H1 (cell line): ENCODE measurements around the gene VASH1. TPM values are rescaled to one million over a fixed set of nuclear protein-coding genes. Genes with fewer than 3 reads are reported as not detected.

Experiments used
- CTCF ChIA-PET: fragments of 300-600 bp; sonication (Branson Sonifier 250); formaldehyde crosslinking; loops from one replicate; lab custom pipeline; 2021; ENCODE audit not compliant: partially characterized antibody; lab: Charles Lee
- POLR2A ChIA-PET: fragments of 300-600 bp; sonication (Branson Sonifier 250); formaldehyde crosslinking; loops from one replicate; lab custom pipeline; 2021; ENCODE audit warnings: inconsistent platforms; ENCODE audit not compliant: partially characterized antibody; lab: Charles Lee
- DNase-seq, 2 experiments: peaks; one replicate each; pipeline versions ENCODE4 v3.0.0 to v3.0.0-alpha.2; 2010 to 2022; ENCODE audit warnings: low spot score in 2 of 2, low read depth in 1 of 2, mixed read lengths in 1 of 2
- FAIRE-seq: peaks from 2 replicates; lab custom pipeline; 2011; peaks lifted over from hg19 to GRCh38; lab: Jason Lieb, UNC
- H2AFZ ChIP-seq: 2 replicates; pipeline ENCODE4 v1.8.1; 2012; ENCODE audit warnings: low read length, inconsistent platforms
- H2AK5ac ChIP-seq: 2 replicates; pipeline ENCODE4 v1.6.1; 2013; ENCODE audit warnings: low read depth, low read length
- H2BK120ac ChIP-seq: replicated peaks from 2 replicates; pipeline ENCODE3; 2013; ENCODE audit warnings: low read depth, low read length, inconsistent platforms
- H2BK12ac ChIP-seq: 2 replicates; pipeline ENCODE4 v1.6.1; 2013; ENCODE audit warnings: low read depth, low read length
- H2BK15ac ChIP-seq: 2 replicates; pipeline ENCODE4 v1.6.1; 2013; ENCODE audit warnings: low read length
- H2BK20ac ChIP-seq: 2 replicates; pipeline ENCODE4 v1.6.1; 2013; ENCODE audit warnings: low read length
- H2BK5ac ChIP-seq: 2 replicates; pipeline ENCODE4 v1.6.1; 2013; ENCODE audit warnings: low read depth, low read length
- H3K14ac ChIP-seq: 2 replicates; pipeline ENCODE4 v1.6.1; 2013; ENCODE audit warnings: inconsistent platforms; ENCODE audit not compliant: insufficient read length
- H3K18ac ChIP-seq: 2 replicates; pipeline ENCODE4 v1.6.1; 2013; ENCODE audit warnings: low read length; ENCODE audit errors: extremely low read depth
- H3K23ac ChIP-seq: 2 replicates; pipeline ENCODE4 v1.6.1; 2013; ENCODE audit warnings: inconsistent platforms; ENCODE audit not compliant: insufficient read length
- H3K23me2 ChIP-seq: 2 replicates; pipeline ENCODE4 v1.6.1; 2013; ENCODE audit warnings: low read depth, low read length
- H3K27ac ChIP-seq: 2 replicates; pipeline ENCODE4 v1.6.1; 2011; ENCODE audit warnings: low read depth, low read length, inconsistent platforms
- H3K27me3 ChIP-seq, 4 experiments: replicated peaks in 1 of 4; 1 replicate in 1 of 4; 2 replicates in 3 of 4; pipeline versions ENCODE4 v1.6.1 to v1.8.1; 2011 to 2013; ENCODE audit warnings: low read length in 3 of 4, mild to moderate bottlenecking in 3 of 4, inconsistent platforms in 2 of 4, mixed read lengths in 2 of 4, moderate library complexity in 1 of 4; ENCODE audit not compliant: control insufficient read depth in 3 of 4, insufficient read depth in 3 of 4; ENCODE audit errors: extremely low read depth in 1 of 4
- H3K36me3 ChIP-seq, 4 experiments: 2 replicates each; pipeline versions ENCODE4 v1.6.1 to v1.8.1; 2011 to 2013; ENCODE audit warnings: mild to moderate bottlenecking in 4 of 4, low read length in 3 of 4, moderate library complexity in 2 of 4, control low read depth in 1 of 4, inconsistent platforms in 1 of 4; ENCODE audit not compliant: insufficient read depth in 4 of 4, control insufficient read depth in 2 of 4
- H3K4ac ChIP-seq: replicated peaks from 2 replicates; pipeline ENCODE3; 2013; ENCODE audit warnings: low read length, low read depth, mixed read lengths, inconsistent platforms; ENCODE audit not compliant: insufficient read length
- H3K4me1 ChIP-seq, 4 experiments: replicated peaks in 1 of 4; 1 replicate in 1 of 4; 2 replicates in 3 of 4; pipeline versions ENCODE4 v1.6.1 to v1.8.1; 2011 to 2013; ENCODE audit warnings: low read length in 3 of 4, inconsistent platforms in 2 of 4, mixed read lengths in 1 of 4; ENCODE audit not compliant: insufficient read depth in 4 of 4, control insufficient read depth in 3 of 4
- H3K4me2 ChIP-seq, 2 experiments: 2 replicates each; pipeline versions ENCODE4 v1.6.1 to v1.8.1; 2011 to 2013; ENCODE audit warnings: low read depth in 2 of 2, low read length in 2 of 2, control low read depth in 1 of 2, inconsistent platforms in 1 of 2, mild to moderate bottlenecking in 1 of 2; ENCODE audit not compliant: insufficient read depth in 1 of 2
- H3K4me3 ChIP-seq, 4 experiments: fragments of 200-600, 300-600 bp in 1 of 4; sonication (generic), shearing (Covaris generic), sonication (Bioruptor Twin) in 1 of 4; 2 replicates each; pipeline versions ENCODE4 v1.5.1 to v1.8.1; 2011 to 2016; ENCODE audit warnings: low read length in 4 of 4, low read depth in 3 of 4, control low read depth in 2 of 4, inconsistent platforms in 2 of 4, mild to moderate bottlenecking in 2 of 4, mixed read lengths in 1 of 4, moderate library complexity in 1 of 4; ENCODE audit not compliant: insufficient read depth in 2 of 4; ENCODE audit errors: extremely low read depth in 1 of 4
- H3K56ac ChIP-seq: replicated peaks from 2 replicates; pipeline ENCODE3; 2013; ENCODE audit warnings: low read depth, mild to moderate bottlenecking, mixed read lengths, low read length, inconsistent platforms; ENCODE audit not compliant: insufficient read length
- H3K79me1 ChIP-seq: 2 replicates; pipeline ENCODE4 v1.6.1; 2013; ENCODE audit warnings: low read depth, low read length, control low read depth
- H3K79me2 ChIP-seq, 2 experiments: 2 replicates each; pipeline versions ENCODE4 v1.6.1 to v1.8.1; 2012 to 2013; ENCODE audit warnings: low read length in 2 of 2, mild to moderate bottlenecking in 2 of 2, inconsistent platforms in 1 of 2; ENCODE audit not compliant: insufficient read depth in 2 of 2, control insufficient read depth in 1 of 2
- H3K9ac ChIP-seq, 4 experiments: replicated peaks in 1 of 4; 1 replicate in 1 of 4; 2 replicates in 3 of 4; pipeline versions ENCODE4 v1.6.1 to v1.8.1; 2011 to 2013; ENCODE audit warnings: low read depth in 3 of 4, low read length in 3 of 4, control low read depth in 2 of 4, mild to moderate bottlenecking in 2 of 4, moderate library complexity in 2 of 4, inconsistent platforms in 1 of 4; ENCODE audit errors: extremely low read depth in 1 of 4
- H3K9me3 ChIP-seq, 2 experiments: 2 replicates each; pipeline versions ENCODE4 v1.6.1 to v1.8.1; 2012 to 2013; ENCODE audit warnings: mild to moderate bottlenecking in 2 of 2, moderate library complexity in 2 of 2, control low read depth in 1 of 2, inconsistent platforms in 1 of 2, low read depth in 1 of 2, low read length in 1 of 2, mixed read lengths in 1 of 2; ENCODE audit not compliant: insufficient read depth in 2 of 2
- H4K20me1 ChIP-seq, 2 experiments: replicated peaks in 1 of 2; 2 replicates each; pipeline versions ENCODE3 to v1.8.1; 2011 to 2013; ENCODE audit warnings: inconsistent platforms in 2 of 2, low read length in 2 of 2, mild to moderate bottlenecking in 1 of 2; ENCODE audit not compliant: insufficient read depth in 2 of 2, control insufficient read depth in 1 of 2
- H4K5ac ChIP-seq: 2 replicates; pipeline ENCODE4 v1.6.1; 2013; ENCODE audit warnings: low read length, low read depth, mixed read lengths, inconsistent platforms; ENCODE audit not compliant: insufficient read length
- H4K8ac ChIP-seq: 2 replicates; pipeline ENCODE4 v1.8.0; 2013; ENCODE audit warnings: mild to moderate bottlenecking, moderate library complexity, low read length, inconsistent platforms; ENCODE audit not compliant: insufficient read depth; ENCODE audit errors: extremely low read depth
- H4K91ac ChIP-seq: replicated peaks from 2 replicates; pipeline ENCODE3; 2013; ENCODE audit warnings: low read length, mixed read lengths, inconsistent platforms; ENCODE audit not compliant: insufficient read length
- CEBPB ChIP-seq: IDR thresholded peaks from 2 replicates; pipeline ENCODE4 v1.6.1; 2012; ENCODE audit warnings: low read depth, low read length
- CHD1 ChIP-seq: IDR thresholded peaks from 2 replicates; pipeline ENCODE4 v1.6.1; 2012; ENCODE audit warnings: low read depth, low read length, improper control_type of control experiment
- CTBP2 ChIP-seq: IDR thresholded peaks from 2 replicates; pipeline ENCODE4 v1.7.0; 2011; ENCODE audit warnings: borderline replicate concordance, mild to moderate bottlenecking, moderate library complexity, mixed read lengths, low read length; ENCODE audit not compliant: insufficient read depth, insufficient read length
- FOSL1 ChIP-seq: IDR thresholded peaks from 2 replicates; pipeline ENCODE4 v1.6.1; 2011; ENCODE audit warnings: mild to moderate bottlenecking, low read depth, low read length, moderate library complexity; ENCODE audit not compliant: insufficient read depth
- HDAC2 ChIP-seq, 2 experiments: fragments of 300-600 bp in 1 of 2; sonication (generic) in 1 of 2; IDR thresholded peaks; 2 replicates each; pipeline ENCODE4 v1.6.1; 2011 to 2012; ENCODE audit warnings: low read depth in 2 of 2, low read length in 2 of 2, mild to moderate bottlenecking in 2 of 2, moderate library complexity in 2 of 2, borderline replicate concordance in 1 of 2, inconsistent platforms in 1 of 2
- POU5F1 ChIP-seq: IDR thresholded peaks from 2 replicates; pipeline ENCODE4 v1.6.1; 2011; ENCODE audit warnings: low read depth, mild to moderate bottlenecking, low read length, moderate library complexity
- RAD21 ChIP-seq, 2 experiments: IDR thresholded peaks in 1 of 2; conservative IDR thresholded peaks in 1 of 2; 2 replicates each; pipeline ENCODE4 v1.6.1; 2011; ENCODE audit warnings: low read depth in 2 of 2, low read length in 2 of 2, improper control_type of control experiment in 1 of 2, inconsistent platforms in 1 of 2, mild to moderate bottlenecking in 1 of 2, moderate library complexity in 1 of 2
- RFX5 ChIP-seq: IDR thresholded peaks from 2 replicates; pipeline ENCODE4 v1.6.1; 2011; ENCODE audit warnings: low read depth, low read length, improper control_type of control experiment, borderline replicate concordance
- RXRA ChIP-seq: IDR thresholded peaks from 2 replicates; pipeline ENCODE4 v1.6.1; 2011; ENCODE audit warnings: low read depth, mild to moderate bottlenecking, low read length, moderate library complexity; ENCODE audit not compliant: insufficient read depth
- SP2 ChIP-seq: IDR thresholded peaks from 2 replicates; pipeline ENCODE4 v1.6.1; 2012; ENCODE audit warnings: mild to moderate bottlenecking, low read length, inconsistent platforms
- WGBS, 2 experiments: shearing (Covaris generic) in 1 of 2; methylation state at CpG; one replicate each; pipeline versions ENCODE4 v1.1.6 to v1.1.7; 2013 to 2015; ENCODE audit warnings: low lambda C conversion rate in 2 of 2, mixed read lengths in 2 of 2, inconsistent platforms in 1 of 2, low coverage in 1 of 2, missing lambda C conversion rate in 1 of 2; ENCODE audit not compliant: insufficient replicate concordance in 2 of 2, insufficient coverage in 1 of 2, insufficient read length in 1 of 2; ENCODE audit errors: extremely low coverage in 1 of 2, missing lambda C conversion rate in 1 of 2; 5-methylcytosine and 5-hydroxymethylcytosine counted together
- polyA plus RNA-seq, 7 experiments: library from polyadenylated mRNA; depleted of rRNA in 3 of 7; stranded (reverse) in 5 of 7; unstranded in 2 of 7; fragments of >200 nt in 5 of 7; fragments of 200-250 nt in 2 of 7; gene quantifications; 1 replicate in 5 of 7; 2 replicates in 1 of 7; 4 replicates in 1 of 7; pipeline versions ENCODE4 v1.2.1 to v1.2.3, GENCODE V29; 2011 to 2013; ENCODE audit warnings: missing spikeins in 2 of 7, mixed read lengths in 2 of 7
- total RNA-seq: library from RNA; stranded (reverse); fragmentation: NEBNext Ultra II Directional; extraction: Animal tissue kit (Norgen Biotek cat#: 25700); gene quantifications from 2 replicates; pipeline ENCODE4 v1.2.1, GENCODE V29; 2021

VASH1 gene
- total and polyA plus RNA-seq, 2 of the 8 experiments (the other 6 are each of a cell fraction or from before 2014, with no cell fraction given) = 3.1 to 6.4 TPM

GRCh38 chr14:76727901-76728300 lies 33.4 kb upstream of the VASH1 start:
- H4K5ac ChIP-seq = no peak overlapping the region
- H3K4me1 ChIP-seq = peaks cover 0 to 8% (median 3%) of the 10 kb centered on the region in 4 experiments; a peak in 5 of 7 replicates
- no peak overlapping the region for H3K14ac ChIP-seq
- no peak overlapping the region for H3K27ac ChIP-seq
- H3K79me2 ChIP-seq = no peaks in the 10 kb centered on the region
- no peak overlapping the region for H3K4me2 ChIP-seq
- no peaks in the 10 kb centered on the region for H3K9me3 ChIP-seq
- FAIRE-seq = no peak
- no peak for TF ChIP-seq CHD1
- TF ChIP-seq POU5F1 = no peak
- TF ChIP-seq FOSL1 = no peak
- no peak for TF ChIP-seq CTBP2
- no peak for TF ChIP-seq SP2
- no peak for TF ChIP-seq HDAC2 (IDR thresholded peaks at IDR 0.05; ENCODE audit: borderline replicate concordance in 1 of 2, low read depth in 2 of 2, low read length in 2 of 2)
- no peak for TF ChIP-seq RFX5
- no peak for TF ChIP-seq CEBPB
- TF ChIP-seq RAD21 (IDR thresholded peaks at IDR 0.05 in 1 of 2, conservative IDR thresholded peaks at IDR 0.05 in 1 of 2; ENCODE audit: low read depth in 2 of 2, low read length in 2 of 2) = no peak
- TF ChIP-seq RXRA = no peak
- no peak overlapping the region for H4K8ac ChIP-seq
- no peak overlapping the region for H3K18ac ChIP-seq
- no peaks in the 10 kb centered on the region for H3K27me3 ChIP-seq
- POLR2A ChIA-PET = no interaction called here
- H3K36me3 ChIP-seq = no peaks in the 10 kb centered on the region
- H3K9ac ChIP-seq = no peak overlapping the region
- H4K91ac ChIP-seq = no peak overlapping the region
- H2BK120ac ChIP-seq = no peak overlapping the region
- no peaks in the 10 kb centered on the region for H3K79me1 ChIP-seq
- H2BK20ac ChIP-seq = no peak overlapping the region
- H3K4ac ChIP-seq = no peak overlapping the region
- H3K23ac ChIP-seq = no peak overlapping the region
- no peak overlapping the region for H2AK5ac ChIP-seq
- WGBS, 2 experiments = 100% methylated on average over 1 of the region's 1 CpG; no CpG with 5 or more reads in 1 of the 2 experiments
- no peaks in the 10 kb centered on the region for H3K23me2 ChIP-seq
- H3K4me3 ChIP-seq = no peak overlapping the region
- H3K56ac ChIP-seq = no peak overlapping the region
- CTCF ChIA-PET = interaction anchor here (1.2 to 4.3 kb wide), 2 partner anchors 9 to 17 kb away, joined by 3 to 15 read pairs; no protein-coding TSS in a partner anchor
- H2BK12ac ChIP-seq = no peak overlapping the region
- H4K20me1 ChIP-seq = no peaks in the 10 kb centered on the region
- DNase-seq = no peak
- no peak overlapping the region for H2AFZ ChIP-seq
- no peak overlapping the region for H2BK15ac ChIP-seq
- H2BK5ac ChIP-seq = no peak overlapping the region
